NB4 (cell line): ENCODE measurements around the gene COMMD7.
A peak's percentile ranks its signal among the peaks of the same experiment; 100 is the strongest.
"Not testable (repeated sequence)": the region's sequence is repeated elsewhere in the genome, so short reads cannot be mapped to it uniquely, and the experiment has no call there.

ENCODE experiments used
- DNase-seq: peaks from one replicate; pipeline ENCODE4 v3.0.0; 2010; ENCODE audit warnings: low read depth
- H3K4me3 ChIP-seq: one replicate; pipeline ENCODE4 v1.5.1; 2011; ENCODE audit warnings: mild to moderate bottlenecking, low read depth, low read length, moderate library complexity
- CTCF ChIP-seq: IDR thresholded peaks from one replicate; pipeline ENCODE4 v1.5.1; 2012; ENCODE audit warnings: low read depth, low read length
- MAX ChIP-seq: IDR thresholded peaks from 2 replicates; pipeline ENCODE4 v1.6.1; 2011; ENCODE audit warnings: low read depth, low read length
- MYC ChIP-seq: IDR thresholded peaks from 2 replicates; pipeline ENCODE4 v1.6.1; 2011; ENCODE audit warnings: low read depth, low read length
- POLR2A ChIP-seq: IDR thresholded peaks from 2 replicates; pipeline ENCODE4 v1.6.1; 2011; ENCODE audit warnings: mild to moderate bottlenecking; ENCODE audit not compliant: insufficient read length; ENCODE audit errors: extremely low read depth

Gene COMMD7

GRCh38 chr20:32709632-32710121, 33.6 kb downstream of the COMMD7 start:
- no peak for TF ChIP-seq MAX
- no peak for TF ChIP-seq MYC
- TF ChIP-seq POLR2A, result no peak
- DNase-seq, result peak; percentile 29
- H3K4me3 ChIP-seq, result no peak overlapping the region

DNA sequence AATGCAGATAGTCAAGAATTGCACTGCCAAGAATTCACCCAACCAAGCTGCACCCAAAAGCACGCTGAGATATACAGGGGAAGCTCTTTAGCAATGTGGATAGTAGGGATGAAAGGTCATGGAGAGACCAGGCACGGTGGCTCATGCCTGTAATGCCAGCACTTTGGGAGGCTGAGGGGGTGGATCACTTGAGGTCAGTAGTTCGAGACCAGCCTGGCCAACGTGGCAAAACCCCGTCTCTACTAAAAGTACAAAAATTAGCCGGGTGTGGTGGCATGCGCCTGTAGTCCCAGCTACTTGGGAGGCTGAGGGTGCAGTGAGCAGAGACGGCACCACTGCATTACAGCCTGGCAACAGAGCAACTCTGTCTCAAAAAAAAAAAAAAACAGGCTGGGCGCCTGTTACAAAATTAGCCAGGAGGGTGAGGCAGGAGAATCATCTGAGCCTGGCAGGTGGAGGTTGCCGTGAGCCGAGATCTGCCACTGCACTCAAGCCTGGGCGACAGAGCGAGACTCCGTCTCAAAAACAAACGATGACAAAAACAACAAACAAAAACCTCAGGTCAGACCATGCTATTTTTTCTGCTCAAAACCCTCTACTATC, 34.1 kb downstream of the COMMD7 start:
- not testable (repeated sequence) for H3K4me3 ChIP-seq, DNase-seq

DNA sequence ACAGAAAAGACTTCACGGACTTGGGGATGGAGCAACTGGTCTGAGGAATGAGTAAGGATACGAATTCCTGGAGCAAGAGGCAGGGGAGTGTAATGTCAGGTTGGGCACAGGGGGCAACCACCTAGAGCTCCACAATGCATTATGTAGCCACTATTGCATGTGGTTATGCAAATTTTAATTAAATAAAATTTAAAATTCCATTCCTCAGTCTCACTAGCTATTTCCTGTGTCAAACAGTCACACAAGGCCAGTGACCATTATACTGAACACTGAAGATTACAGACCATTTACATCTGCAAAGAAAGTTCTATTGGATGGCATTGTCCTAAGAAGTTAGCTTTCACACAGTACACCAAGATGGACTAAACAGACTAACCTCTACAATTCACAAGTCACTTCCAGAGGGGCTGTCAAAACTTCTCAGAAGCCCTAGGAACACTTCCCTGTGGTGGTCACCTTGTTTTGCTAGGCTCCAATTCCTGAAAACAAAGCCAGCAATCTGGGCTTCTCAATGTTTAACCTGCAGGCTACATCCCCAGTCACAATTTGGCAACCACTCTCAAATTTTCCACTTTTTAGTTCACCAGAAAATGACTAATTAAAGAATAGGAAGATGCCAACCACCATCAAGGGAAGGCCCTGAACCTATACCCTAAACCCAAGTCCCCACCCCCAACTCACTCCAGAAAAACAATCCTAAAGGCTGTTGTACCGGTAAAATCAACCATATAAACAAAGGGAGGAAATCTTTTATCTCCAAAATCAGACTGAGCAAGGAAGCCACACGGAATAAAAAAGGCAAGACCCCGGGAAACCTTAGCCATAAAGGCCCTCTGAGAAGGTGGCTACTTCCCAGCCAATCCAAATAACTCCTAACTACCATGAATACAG, 35.3 kb downstream of the COMMD7 start:
- TF ChIP-seq POLR2A (no peak), CTCF (no peak)
- DNase-seq, result no peak
- no peak overlapping the region for H3K4me3 ChIP-seq

DNA sequence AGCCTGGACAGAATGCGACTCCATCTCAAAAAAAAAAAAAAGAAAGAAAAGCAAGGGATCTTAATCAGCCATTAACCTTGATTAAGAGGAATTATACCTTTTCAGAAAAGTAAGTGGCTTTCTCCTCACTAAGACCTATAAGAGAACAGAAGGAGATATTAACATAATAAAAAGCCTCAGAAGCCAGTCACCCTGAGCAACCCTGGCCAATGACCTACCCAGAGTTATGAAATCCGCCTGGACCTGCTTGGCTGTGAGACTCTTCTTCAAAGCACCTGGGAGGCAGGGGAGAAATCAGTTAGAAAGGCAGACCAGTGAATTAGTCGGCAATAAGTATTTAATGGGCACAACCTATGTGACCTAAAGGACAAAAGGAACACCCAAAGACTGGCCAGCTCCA, 36.8 kb downstream of the COMMD7 start:
- TF ChIP-seq CTCF (no peak), MAX (no peak)
- DNase-seq, result no peak
- H3K4me3 ChIP-seq, result no peak overlapping the region

DNA sequence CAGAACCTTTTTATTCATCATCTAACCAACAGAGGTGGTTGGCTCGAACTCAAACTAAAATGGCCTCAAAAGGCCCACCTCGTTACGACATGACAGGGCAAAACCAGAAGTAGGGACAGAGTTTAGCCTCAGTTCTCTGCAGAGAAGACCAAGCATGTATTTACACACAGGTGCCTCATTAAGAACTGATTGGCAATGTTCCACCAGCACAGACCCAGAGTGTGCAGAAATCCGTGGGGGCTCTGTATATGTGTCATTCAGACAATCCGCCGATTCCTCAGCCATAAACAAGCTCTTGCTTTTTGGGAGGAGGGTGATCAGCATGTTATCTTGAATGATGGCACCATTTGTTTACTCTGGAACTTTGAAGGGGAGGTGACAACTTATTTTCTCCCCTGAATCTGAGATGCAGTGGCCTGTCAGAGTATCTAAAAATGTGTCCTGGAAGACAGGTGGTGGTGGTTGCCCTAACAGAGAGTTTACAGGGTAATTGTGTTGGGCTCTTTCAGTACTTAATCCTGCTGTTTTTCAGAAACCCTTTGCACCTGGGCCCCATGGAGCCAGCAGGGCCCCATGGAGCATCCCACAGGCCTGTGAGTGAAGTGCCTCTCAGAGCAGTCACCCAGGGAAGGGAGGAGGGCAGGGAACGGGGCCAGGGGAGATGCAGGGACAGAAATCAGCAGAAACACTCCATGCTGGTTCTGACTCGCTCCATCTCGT, 40.4 kb downstream of the COMMD7 start:
- no peak for TF ChIP-seq MYC
- no peak for TF ChIP-seq POLR2A
- no peak for TF ChIP-seq CTCF
- no peak for TF ChIP-seq MAX
- no peak overlapping the region for H3K4me3 ChIP-seq
- DNase-seq, result no peak

DNA sequence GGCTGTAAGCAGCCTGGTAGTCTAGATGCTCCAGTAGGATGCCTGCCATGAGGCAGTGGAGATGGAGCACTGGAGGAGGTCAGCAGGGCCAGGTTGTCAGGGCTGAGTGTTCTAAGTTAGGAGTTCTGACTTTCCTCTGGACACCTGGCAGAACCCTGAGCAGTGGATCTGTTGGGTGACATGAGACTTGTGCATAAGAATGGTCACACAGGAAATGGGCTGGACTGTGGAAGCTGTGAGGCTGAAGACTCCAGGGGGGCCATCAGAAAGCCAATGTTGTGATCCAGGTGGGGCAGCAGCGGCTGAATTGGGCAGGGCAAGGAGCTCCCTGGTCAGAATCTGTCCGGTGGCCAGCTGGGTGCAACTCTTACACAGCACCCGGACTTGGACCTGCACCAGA, 45.7 kb downstream of the COMMD7 start:
- no peak overlapping the region for H3K4me3 ChIP-seq
- DNase-seq, result no peak
- TF ChIP-seq CTCF (no peak), POLR2A (no peak), MAX (no peak), MYC (no peak)
